Nephron progenitor cell (in vitro differentiated cells): ENCODE data around the gene THAP4.

Source experiments
- DNase-seq: peaks from one replicate; pipeline ENCODE4 v3.0.0; 2021
- H3K27ac Mint-ChIP-seq: 2 replicates; pipeline ENCODE4 v1.8.0; 2021; ENCODE audit warnings: mild to moderate bottlenecking, moderate library complexity, mixed read lengths
- H3K27me3 Mint-ChIP-seq: 2 replicates; pipeline ENCODE4 v1.8.0; 2021; ENCODE audit warnings: mild to moderate bottlenecking, low read depth, mixed read lengths; ENCODE audit not compliant: poor library complexity
- H3K36me3 Mint-ChIP-seq: 2 replicates; pipeline ENCODE4 v1.8.0; 2021; ENCODE audit warnings: low read depth, mixed read lengths
- H3K4me1 Mint-ChIP-seq: 2 replicates; pipeline ENCODE4 v1.8.0; 2021; ENCODE audit warnings: mixed read lengths
- H3K4me3 Mint-ChIP-seq: 2 replicates; pipeline ENCODE4 v1.8.0; 2021; ENCODE audit warnings: mild to moderate bottlenecking, moderate library complexity, mixed read lengths
- H3K9me3 Mint-ChIP-seq: 2 replicates; pipeline ENCODE4 v1.8.0; 2021; ENCODE audit warnings: mild to moderate bottlenecking, moderate library complexity, mixed read lengths
- CTCF ChIP-seq: fragments of 200-600 bp; sonication (generic); IDR thresholded peaks from 2 replicates; pipeline ENCODE4 v1.5.0; 2021; ENCODE audit warnings: antibody characterized with exemption

The THAP4 gene

GRCh38 chr2:241541564-241542277, 95.2 kb downstream of the THAP4 start:
- peaks cover 17% of the 10 kb centered on the region for H3K4me1 Mint-ChIP-seq

GRCh38 chr2:241540771-241541561, 96.0 kb downstream of the THAP4 start:
- H3K36me3 Mint-ChIP-seq, result no peaks in the 10 kb centered on the region
- peaks cover 37% of the 10 kb centered on the region for H3K27me3 Mint-ChIP-seq
- peak overlapping the region; percentile 70 for H3K4me3 Mint-ChIP-seq
- no peak overlapping the region for H3K27ac Mint-ChIP-seq
- peak; percentile 78 for DNase-seq
- TF ChIP-seq CTCF, result no peak
- peaks cover 3% of the 10 kb centered on the region for H3K9me3 Mint-ChIP-seq
- H3K4me1 Mint-ChIP-seq, result peaks cover 24% of the 10 kb centered on the region

More at GRCh38 chr2:241541564-241542277, 95.2 kb downstream of the THAP4 start:
- Mint-ChIP-seq H3K4me3 (no peak overlapping the region), H3K27me3 (peaks cover 36% of the 10 kb centered on the region), H3K27ac (no peak overlapping the region), H3K36me3 (no peaks in the 10 kb centered on the region), H3K9me3 (peaks cover 3% of the 10 kb centered on the region)
- DNase-seq, result no peak
- TF ChIP-seq CTCF, result no peak

GRCh38 chr2:241540401-241540770, 96.6 kb downstream of the THAP4 start:
- H3K4me1 Mint-ChIP-seq, result peaks cover 28% of the 10 kb centered on the region
- H3K4me3 Mint-ChIP-seq, result no peak overlapping the region
- DNase-seq, result no peak
- no peak overlapping the region for H3K27ac Mint-ChIP-seq
- no peaks in the 10 kb centered on the region for H3K36me3 Mint-ChIP-seq
- TF ChIP-seq CTCF, result no peak
- H3K27me3 Mint-ChIP-seq, result peaks cover 37% of the 10 kb centered on the region
- peaks cover 3% of the 10 kb centered on the region for H3K9me3 Mint-ChIP-seq

GRCh38 chr2:241539616-241540374, 97.2 kb downstream of the THAP4 start:
- peaks cover 38% of the 10 kb centered on the region for H3K27me3 Mint-ChIP-seq
- H3K4me1 Mint-ChIP-seq, result peaks cover 33% of the 10 kb centered on the region
- H3K9me3 Mint-ChIP-seq, result peaks cover 3% of the 10 kb centered on the region
- H3K4me3 Mint-ChIP-seq, result no peak overlapping the region
- DNase-seq, result no peak
- H3K36me3 Mint-ChIP-seq, result no peaks in the 10 kb centered on the region
- no peak overlapping the region for H3K27ac Mint-ChIP-seq
- TF ChIP-seq CTCF, result no peak

- H3K27ac Mint-ChIP-seq, result no peak overlapping the region
- H3K9me3 Mint-ChIP-seq, result peaks cover 3% of the 10 kb centered on the region
- TF ChIP-seq CTCF, result no peak
- peaks cover 41% of the 10 kb centered on the region for H3K4me1 Mint-ChIP-seq
- DNase-seq, result no peak
- no peaks in the 10 kb centered on the region for H3K36me3 Mint-ChIP-seq
- peak overlapping the region; percentile 27 for H3K4me3 Mint-ChIP-seq
- peaks cover 46% of the 10 kb centered on the region for H3K27me3 Mint-ChIP-seq
These were observed 97.9 kb downstream of the THAP4 start for GRCh38 chr2:241538838-241539615.
